Limb (tissue), 2 donors: ENCODE data around the gene PARP2.
"Not testable (repeated sequence)": the region's sequence is repeated elsewhere in the genome, so short reads cannot be mapped to it uniquely, and the experiment has no call there.

Experiments used
- DNase-seq, 2 donors: peaks; one replicate each; pipeline ENCODE4 v3.0.0-alpha.2; 2016; ENCODE audit errors: extremely low spot score in 2 of 2

The PARP2 gene

GRCh38 chr14:20346713-20347112 is 3.3 kb downstream of the PARP2 start:
- no peak for DNase-seq

- DNase-seq = no peak
Measured at GRCh38 chr14:20347747-20348146, 4.3 kb downstream of the PARP2 start.

GRCh38 chr14:20350282-20350681 is 6.8 kb downstream of the PARP2 start:
- DNase-seq = no peak

GRCh38 chr14:20350860-20351259 is 7.4 kb downstream of the PARP2 start:
- DNase-seq = no peak

- DNase-seq = no peak
Measured at GRCh38 chr14:20356422-20356821, 13.0 kb downstream of the PARP2 start.

GRCh38 chr14:20358474-20358873 is 15.0 kb downstream of the PARP2 start:
- not testable (repeated sequence) for DNase-seq

- no peak for DNase-seq
Measured at GRCh38 chr14:20365928-20366327, 22.5 kb downstream of the PARP2 start.

GRCh38 chr14:20372796-20373195 is 29.4 kb downstream of the PARP2 start:
- no peak for DNase-seq

GRCh38 chr14:20375471-20375870 is 32.0 kb downstream of the PARP2 start:
- DNase-seq = no peak

- no peak for DNase-seq
Measured at GRCh38 chr14:20376071-20376588, 32.7 kb downstream of the PARP2 start.

GRCh38 chr14:20377171-20377570 is 33.7 kb downstream of the PARP2 start:
- DNase-seq = no peak

- no peak for DNase-seq
Measured at GRCh38 chr14:20379743-20380142, 36.3 kb downstream of the PARP2 start.

GRCh38 chr14:20380681-20381080 is 37.2 kb downstream of the PARP2 start:
- DNase-seq = no peak

- DNase-seq = no peak
Measured at GRCh38 chr14:20381341-20381740, 37.9 kb downstream of the PARP2 start.

- DNase-seq = no peak
Measured at GRCh38 chr14:20382526-20382925, 39.1 kb downstream of the PARP2 start.

GRCh38 chr14:20383032-20383431 is 39.6 kb downstream of the PARP2 start:
- DNase-seq = no peak

- no peak for DNase-seq
Measured at GRCh38 chr14:20383636-20384035, 40.2 kb downstream of the PARP2 start.

- DNase-seq = no peak
Measured at GRCh38 chr14:20384321-20384720, 40.9 kb downstream of the PARP2 start.

GRCh38 chr14:20384886-20385285 is 41.5 kb downstream of the PARP2 start:
- DNase-seq = no peak

GRCh38 chr14:20386276-20386855 is 42.9 kb downstream of the PARP2 start:
- no peak for DNase-seq

- DNase-seq = no peak
Measured at GRCh38 chr14:20387576-20387975, 44.1 kb downstream of the PARP2 start.

- no peak for DNase-seq
Measured at GRCh38 chr14:20388159-20388558, 44.7 kb downstream of the PARP2 start.

GRCh38 chr14:20391505-20391904 is 48.1 kb downstream of the PARP2 start:
- DNase-seq = no peak

- DNase-seq = no peak
Measured at GRCh38 chr14:20397511-20397910, 54.1 kb downstream of the PARP2 start.
